ENCODE results near the gene UBXN10.

GRCh38 chr1:20149601-20150325, 36.1 kb upstream of the UBXN10 start:
- TF ChIP-seq CTCF (conservative IDR thresholded peaks at IDR 0.05; ENCODE audit: low read length) = no peak
- no peak for TF ChIP-seq EZH2phosphoT487 (IDR thresholded peaks at IDR 0.05; ENCODE audit: borderline replicate concordance)
